ENCODE data around the gene KCNH8. TPM values are rescaled to one million over a fixed set of nuclear protein-coding genes. Genes with fewer than 3 reads are reported as not detected.

Gene KCNH8
- total RNA-seq, 1 experiment from 2014 or later: 3.7 TPM

DNA sequence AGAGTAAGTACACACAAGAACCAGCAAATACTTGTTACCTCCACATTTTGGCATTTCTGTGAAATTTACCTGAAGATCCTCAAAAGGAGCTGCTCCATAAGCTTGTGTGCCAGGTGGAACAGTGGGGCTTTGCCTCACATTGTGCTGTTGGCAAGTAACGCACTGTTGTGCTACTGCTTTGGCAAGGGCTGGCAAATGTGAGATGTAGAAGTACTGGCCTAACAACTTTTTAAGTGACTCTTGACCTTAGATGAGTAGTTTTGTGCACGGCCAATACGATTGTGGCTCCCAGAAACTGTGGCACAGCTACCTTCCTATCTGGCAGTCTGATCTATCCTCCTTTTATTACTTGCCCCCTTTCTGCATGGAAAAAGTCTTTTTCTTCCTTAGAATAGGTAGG lies 337.0 kb downstream of the KCNH8 start:
- Mint-ChIP-seq H3K36me3 (ENCODE audit: insufficient read depth in 1 of 3, low read depth in 3 of 3) (peaks cover 0 to 5% (median 4%) of the 10 kb centered on the region in 3 experiments; a peak in 2 of 7 replicates), H3K9me3 (no peaks in the 10 kb centered on the region; a peak in 1 of 5 replicates), H3K27me3 (ENCODE audit: low read depth) (no peaks in the 10 kb centered on the region), H3K27ac (no peak overlapping the region), H3K4me3 (no peak overlapping the region), H3K4me1 (peaks cover 9 to 19% of the 10 kb centered on the region in 2 experiments)
- H2AFZ ChIP-seq (ENCODE audit: low read length): no peak overlapping the region
- no peaks in the 10 kb centered on the region for H3K4me1 ChIP-seq (ENCODE audit: insufficient read depth, low read length)
- H4K5ac ChIP-seq (ENCODE audit: insufficient read length, low read depth, low read length): no peak overlapping the region
- H3K27me3 ChIP-seq (ENCODE audit: insufficient read depth, low read length): no peaks in the 10 kb centered on the region
- H2BK120ac ChIP-seq (ENCODE audit: low read depth, low read length, poor library complexity, severe bottlenecking): no peak overlapping the region
- no peaks in the 10 kb centered on the region for H3K9me3 ChIP-seq (ENCODE audit: control insufficient read depth, low read depth, low read length)
- no peaks in the 10 kb centered on the region for H3K79me2 ChIP-seq (ENCODE audit: insufficient read depth, low read length)
- no peak overlapping the region for H3K9ac ChIP-seq (ENCODE audit: extremely low read depth, insufficient read length, low read length)
- no CpG with 5 or more reads among the region's 3 CpGs for WGBS (ENCODE audit: extremely low coverage, insufficient read length, low lambda C conversion rate)
- H2BK20ac ChIP-seq (ENCODE audit: low read depth, low read length, poor library complexity, severe bottlenecking): no peak overlapping the region
- no peak overlapping the region for H3K18ac ChIP-seq (ENCODE audit: insufficient read length, low read depth, low read length)
- H3K4ac ChIP-seq (ENCODE audit: low read depth, low read length): no peak overlapping the region
- no peak overlapping the region for H4K8ac ChIP-seq (replicated peaks; ENCODE audit: insufficient read length, low read depth, low read length)
- no peak overlapping the region for H3K23ac ChIP-seq (ENCODE audit: insufficient read length, low read depth, low read length)
- DNase-seq: no peak
- no peak overlapping the region for H3K27ac ChIP-seq (ENCODE audit: insufficient read length, low read depth, low read length)
- H2BK12ac ChIP-seq (ENCODE audit: insufficient read length, low read depth, low read length): no peak overlapping the region
- H4K20me1 ChIP-seq (ENCODE audit: control insufficient read depth, insufficient read depth, insufficient read length): no peaks in the 10 kb centered on the region
- TF ChIP-seq, protein P1, sequence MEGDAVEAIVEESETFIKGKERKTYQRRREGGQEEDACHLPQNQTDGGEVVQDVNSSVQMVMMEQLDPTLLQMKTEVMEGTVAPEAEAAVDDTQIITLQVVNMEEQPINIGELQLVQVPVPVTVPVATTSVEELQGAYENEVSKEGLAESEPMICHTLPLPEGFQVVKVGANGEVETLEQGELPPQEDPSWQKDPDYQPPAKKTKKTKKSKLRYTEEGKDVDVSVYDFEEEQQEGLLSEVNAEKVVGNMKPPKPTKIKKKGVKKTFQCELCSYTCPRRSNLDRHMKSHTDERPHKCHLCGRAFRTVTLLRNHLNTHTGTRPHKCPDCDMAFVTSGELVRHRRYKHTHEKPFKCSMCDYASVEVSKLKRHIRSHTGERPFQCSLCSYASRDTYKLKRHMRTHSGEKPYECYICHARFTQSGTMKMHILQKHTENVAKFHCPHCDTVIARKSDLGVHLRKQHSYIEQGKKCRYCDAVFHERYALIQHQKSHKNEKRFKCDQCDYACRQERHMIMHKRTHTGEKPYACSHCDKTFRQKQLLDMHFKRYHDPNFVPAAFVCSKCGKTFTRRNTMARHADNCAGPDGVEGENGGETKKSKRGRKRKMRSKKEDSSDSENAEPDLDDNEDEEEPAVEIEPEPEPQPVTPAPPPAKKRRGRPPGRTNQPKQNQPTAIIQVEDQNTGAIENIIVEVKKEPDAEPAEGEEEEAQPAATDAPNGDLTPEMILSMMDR (conservative IDR thresholded peaks at IDR 0.05): no peak
- H4K91ac ChIP-seq (ENCODE audit: insufficient read length, low read depth, low read length): no peak overlapping the region
- no peak overlapping the region for H2AK5ac ChIP-seq (ENCODE audit: insufficient read length, low read length)
- H3T11ph ChIP-seq (ENCODE audit: low read length): no peak overlapping the region
- H3K14ac ChIP-seq (ENCODE audit: insufficient read depth, low read length): no peak overlapping the region
- no peak overlapping the region for H2BK5ac ChIP-seq (ENCODE audit: insufficient read length, low read length)
- H3K23me2 ChIP-seq (ENCODE audit: insufficient read length, low read depth, low read length, poor library complexity, severe bottlenecking): no peaks in the 10 kb centered on the region
- no peak overlapping the region for H3K4me2 ChIP-seq (ENCODE audit: insufficient read depth, insufficient read length, low read length)
- no peak overlapping the region for H2BK15ac ChIP-seq (ENCODE audit: low read depth, low read length)
- H3K79me1 ChIP-seq (ENCODE audit: insufficient read depth, low read depth, low read length, poor library complexity, severe bottlenecking): no peaks in the 10 kb centered on the region
- no peak overlapping the region for H3K56ac ChIP-seq (ENCODE audit: insufficient read length, low read depth, low read length)
